ENCODE data around the gene NLRC5. TPM values are rescaled to one million over a fixed set of nuclear protein-coding genes. Genes with fewer than 3 reads are reported as not detected.
"Not testable (repeated sequence)": the region's sequence is repeated elsewhere in the genome, so short reads cannot be mapped to it uniquely, and the experiment has no call there.

The NLRC5 gene
- polyA plus RNA-seq, 1 donor: 5.5 TPM

DNA sequence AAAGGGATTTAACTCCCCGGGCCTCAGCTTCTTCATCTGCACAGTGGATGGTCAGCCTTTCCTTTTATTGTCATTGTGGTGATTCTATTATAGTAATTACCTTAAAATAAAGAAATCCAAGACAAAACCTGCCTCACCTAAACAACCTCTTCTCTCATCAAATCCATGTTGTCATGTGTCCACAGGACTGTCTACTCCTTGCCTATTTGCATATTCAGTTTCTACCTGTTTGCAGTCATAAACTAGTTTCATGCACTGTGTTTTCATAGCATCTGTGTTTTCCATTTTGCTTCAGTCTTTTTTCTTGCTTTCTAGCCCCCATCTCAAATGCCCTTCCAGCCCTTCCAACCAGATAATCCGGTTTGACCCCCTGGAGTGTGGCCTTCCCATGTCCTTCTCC, 58.7 kb downstream of the NLRC5 start:
- DNase-seq (ENCODE audit: low read depth): no peak

DNA sequence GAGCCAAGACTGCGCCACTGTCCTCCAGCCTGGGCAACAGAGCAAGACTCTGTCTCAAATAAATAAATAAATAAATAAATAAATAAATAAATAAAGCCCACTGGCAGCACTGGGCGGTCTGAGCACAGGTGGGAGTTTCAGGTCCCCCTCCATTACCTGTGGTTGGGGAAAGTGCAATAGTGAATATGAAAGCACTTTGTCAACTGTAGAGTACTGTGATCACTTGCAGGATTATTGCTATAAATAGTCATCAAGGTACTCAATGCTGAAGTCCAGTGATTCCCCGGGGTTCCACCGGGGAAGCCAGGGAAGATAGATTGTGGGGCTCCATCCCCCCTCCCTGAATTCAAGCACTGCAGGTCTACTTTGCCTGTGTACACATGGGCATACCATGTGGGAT, 60.3 kb downstream of the NLRC5 start:
- DNase-seq (ENCODE audit: low read depth): no peak

DNA sequence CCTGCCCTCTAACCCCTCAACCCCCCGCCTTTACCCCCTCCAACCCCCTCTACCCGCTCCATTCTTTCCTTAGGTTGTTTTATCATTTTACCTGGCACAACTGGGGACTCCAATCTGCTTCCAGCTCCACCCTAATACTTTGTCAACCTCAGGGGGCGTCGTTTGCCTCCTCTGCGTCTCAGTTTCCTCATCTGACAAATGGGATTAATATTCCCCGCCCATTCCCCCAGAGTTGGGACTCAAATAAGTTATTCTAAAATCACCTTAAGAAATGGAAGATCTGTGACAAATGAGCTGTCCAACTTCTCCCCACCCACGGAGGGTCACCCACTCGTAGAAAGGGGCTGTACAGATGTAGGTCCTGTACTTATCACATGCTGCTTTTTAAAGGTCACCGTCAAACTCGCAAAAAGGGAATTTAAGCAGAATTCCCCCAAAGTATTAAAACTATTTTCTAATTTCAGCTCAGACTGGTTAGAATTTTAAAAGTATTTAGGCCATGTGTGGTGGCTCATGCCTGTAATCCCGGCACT, 62.4 kb downstream of the NLRC5 start:
- no peak for DNase-seq (ENCODE audit: low read depth)

DNA sequence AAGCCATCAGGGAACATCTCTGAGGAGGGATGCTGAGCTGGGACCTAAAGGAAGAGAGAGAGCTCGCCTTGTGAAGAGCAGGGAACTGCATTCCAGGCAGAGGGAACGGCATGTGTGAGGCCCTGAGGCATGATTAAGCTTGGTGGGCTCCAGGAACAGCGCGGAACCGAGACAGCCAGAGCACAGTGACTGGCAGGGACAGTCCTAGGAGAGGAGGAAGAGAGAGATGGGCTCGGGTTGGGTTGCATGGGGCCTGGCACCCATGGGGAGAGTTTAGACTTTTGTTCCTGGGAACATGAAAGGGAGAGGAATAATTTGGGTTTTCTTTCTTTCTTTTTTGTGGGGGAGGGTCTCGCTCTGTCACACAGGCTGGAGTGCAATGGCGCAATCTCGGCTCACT, 63.8 kb downstream of the NLRC5 start:
- no peak for DNase-seq (ENCODE audit: low read depth)

DNA sequence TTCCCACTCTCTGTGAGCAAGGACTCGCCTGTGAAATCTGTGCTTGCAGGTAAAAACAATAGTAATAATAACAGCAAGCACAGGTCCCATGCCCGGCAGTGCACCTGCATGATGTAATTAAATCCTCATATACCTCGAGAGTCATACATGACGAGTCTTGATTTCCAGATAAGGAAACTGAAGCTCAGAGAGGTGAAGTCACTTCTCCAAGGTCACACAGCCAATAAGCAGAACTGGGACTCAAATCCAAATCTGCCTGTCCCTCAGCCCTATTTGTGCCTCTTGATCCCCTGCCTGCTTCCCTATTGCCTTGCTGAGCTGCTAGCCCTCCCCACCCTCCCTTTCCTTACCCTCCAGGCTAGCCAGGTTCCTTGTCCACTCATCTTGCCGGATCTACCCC, 65.0 kb downstream of the NLRC5 start:
- DNase-seq (ENCODE audit: low read depth): no peak

DNA sequence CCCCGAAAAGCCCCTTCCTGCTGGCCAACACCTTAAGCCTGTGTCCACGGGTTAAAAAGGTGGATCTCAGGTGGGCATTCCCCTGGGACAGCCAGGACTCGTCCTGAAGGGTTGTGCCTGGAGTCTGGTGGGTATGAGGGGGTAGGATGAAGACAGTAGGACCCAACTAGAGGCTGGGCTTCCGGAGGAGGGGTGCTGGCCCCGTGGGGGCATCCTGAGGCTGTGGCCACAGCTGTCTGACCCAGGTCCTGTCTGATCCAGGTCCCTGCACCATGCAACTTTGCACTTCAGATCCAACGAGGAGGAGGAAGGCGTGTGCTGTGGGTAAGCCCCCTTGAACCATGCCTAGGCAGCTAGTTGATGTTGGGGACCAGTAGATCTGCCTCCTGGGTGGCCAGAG, 65.4 kb downstream of the NLRC5 start:
- no peak for DNase-seq (ENCODE audit: low read depth)

DNA sequence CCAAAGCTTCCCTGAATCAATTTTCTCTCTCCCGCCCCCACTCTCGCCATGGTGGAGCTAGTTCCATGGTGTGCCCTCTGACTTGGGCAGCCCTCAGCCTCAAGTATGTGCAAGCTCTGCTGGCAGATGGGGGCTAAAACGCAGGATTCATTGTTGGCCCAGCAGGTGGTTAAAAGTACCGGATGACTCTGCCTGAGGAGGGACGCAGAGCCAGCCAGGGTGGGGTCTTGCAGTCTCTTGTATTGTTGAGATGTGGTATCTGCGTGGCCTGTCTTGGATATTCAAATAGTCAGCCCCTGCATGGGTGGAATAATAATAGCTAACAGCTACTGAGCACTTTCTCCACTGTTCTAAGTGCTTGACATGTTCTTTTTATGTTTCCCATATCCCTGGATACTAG, 66.3 kb downstream of the NLRC5 start:
- no peak for DNase-seq (ENCODE audit: low read depth)

DNA sequence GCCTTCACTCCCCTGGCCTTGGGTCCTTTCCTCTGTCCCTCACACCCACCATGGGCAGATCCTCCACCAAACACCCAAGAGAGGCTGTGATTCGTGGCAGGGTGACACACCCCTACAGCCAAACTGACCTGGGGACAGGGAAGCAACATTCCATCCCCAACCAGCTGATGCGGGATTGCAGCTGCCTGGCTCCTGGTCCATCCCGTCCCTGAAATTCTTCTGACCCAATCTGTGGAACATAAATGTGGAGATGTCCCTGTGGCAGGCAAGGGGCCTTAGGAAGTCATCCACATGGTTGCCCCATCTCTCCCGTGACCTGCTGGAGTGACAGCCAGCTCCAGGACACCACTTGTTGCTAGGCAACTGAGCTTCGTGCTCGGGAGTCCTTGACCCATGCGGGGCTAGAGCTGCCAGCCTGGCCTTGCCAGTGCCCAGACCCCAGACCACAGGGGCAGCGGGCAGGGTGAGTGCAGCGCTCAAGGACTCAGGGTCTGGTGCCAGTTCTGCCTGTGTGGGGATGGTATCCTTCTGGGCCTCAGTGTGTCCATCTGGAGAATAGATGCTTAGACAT, 69.0 kb downstream of the NLRC5 start:
- no peak for DNase-seq (ENCODE audit: low read depth)

DNA sequence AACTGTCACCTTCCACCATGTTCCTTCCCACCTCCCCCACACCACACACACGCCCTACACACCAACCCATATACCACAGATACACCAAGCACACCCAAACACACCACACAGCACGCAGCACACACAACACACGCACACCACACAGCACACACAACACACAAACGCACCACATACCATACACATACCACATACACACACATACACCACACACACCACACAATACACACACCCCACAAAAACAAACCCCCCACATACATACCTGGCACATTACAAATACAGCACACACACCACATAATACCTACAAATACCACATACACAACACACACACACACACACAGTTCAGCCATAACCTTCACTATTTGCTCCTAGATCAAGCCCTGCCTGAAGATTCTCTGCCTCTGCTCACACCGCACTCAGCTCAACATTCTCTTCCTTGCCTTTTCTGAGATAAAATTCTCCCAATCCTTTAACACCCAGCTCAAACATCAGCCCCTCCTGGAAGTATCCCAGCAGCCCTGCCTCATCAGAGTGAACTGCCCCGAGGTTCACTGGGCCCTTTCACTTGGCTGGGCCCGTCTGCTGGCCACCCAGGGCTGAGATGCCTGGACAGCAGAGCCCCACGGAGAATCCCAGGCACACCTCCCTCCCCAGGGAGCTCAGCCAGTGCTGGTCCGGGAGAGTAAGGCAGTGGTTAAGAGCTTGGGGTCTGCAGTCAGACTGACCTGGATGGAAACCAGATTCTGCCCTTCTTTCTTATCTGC, 71.1 kb downstream of the NLRC5 start:
- no peak for DNase-seq (ENCODE audit: low read depth)

DNA sequence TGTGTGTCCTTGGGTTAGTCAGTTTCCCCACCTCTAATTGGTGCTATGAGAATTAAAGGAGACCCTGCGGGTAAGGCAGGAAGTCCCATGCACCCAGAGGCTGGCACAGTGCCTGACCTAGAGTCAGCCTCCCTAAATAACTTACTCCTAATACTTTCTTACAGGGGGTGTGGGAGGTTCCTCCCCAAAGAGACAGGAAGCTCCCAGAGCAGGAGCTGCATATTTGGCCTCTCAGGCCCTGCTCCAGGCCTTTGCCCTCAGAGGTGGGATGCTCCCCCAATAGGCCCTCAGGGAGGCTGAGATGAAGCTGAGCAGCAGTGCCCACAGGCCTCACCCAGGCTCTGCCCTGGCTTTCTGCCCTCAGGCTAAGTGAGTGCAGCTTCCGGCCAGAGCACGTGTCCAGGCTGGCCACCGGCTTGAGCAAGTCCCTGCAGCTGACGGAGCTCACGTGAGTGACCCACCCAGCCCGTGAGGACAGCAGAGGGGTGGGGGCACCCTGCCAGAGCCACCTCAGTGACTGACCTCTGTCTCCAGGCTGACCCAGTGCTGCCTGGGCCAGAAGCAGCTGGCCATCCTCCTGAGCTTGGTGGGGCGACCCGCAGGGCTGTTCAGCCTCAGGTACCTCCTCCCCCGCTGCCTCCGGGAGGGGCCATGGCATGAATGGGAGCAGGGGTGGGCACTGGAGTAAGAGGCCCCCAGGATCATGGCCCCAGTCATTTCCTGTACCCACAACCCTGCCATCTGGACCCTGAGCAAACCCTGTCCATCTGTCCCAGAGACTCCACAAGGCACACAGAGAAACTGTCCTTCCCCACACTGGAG, 71.9 kb downstream of the NLRC5 start:
- DNase-seq (ENCODE audit: low read depth): no peak

DNA sequence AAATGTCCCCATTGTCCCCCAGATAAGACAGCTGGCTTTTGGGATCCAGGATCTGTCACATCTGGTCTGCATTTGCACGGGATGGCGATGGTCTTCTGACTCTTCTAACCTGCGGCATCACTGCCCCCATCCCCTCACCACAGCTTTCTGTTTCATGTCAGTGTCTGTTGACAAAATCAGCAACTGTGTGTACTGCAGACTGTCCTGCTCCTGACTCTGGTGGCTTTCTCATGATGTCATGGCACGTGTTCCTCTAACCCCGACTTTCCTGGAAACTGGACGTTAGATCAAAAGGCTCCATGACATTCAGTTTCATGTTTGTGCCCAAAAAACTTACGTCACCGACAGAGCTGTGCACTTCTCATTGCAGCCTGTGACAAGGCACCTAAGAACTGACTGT, 73.0 kb downstream of the NLRC5 start:
- DNase-seq (ENCODE audit: low read depth): peak; percentile 48

DNA sequence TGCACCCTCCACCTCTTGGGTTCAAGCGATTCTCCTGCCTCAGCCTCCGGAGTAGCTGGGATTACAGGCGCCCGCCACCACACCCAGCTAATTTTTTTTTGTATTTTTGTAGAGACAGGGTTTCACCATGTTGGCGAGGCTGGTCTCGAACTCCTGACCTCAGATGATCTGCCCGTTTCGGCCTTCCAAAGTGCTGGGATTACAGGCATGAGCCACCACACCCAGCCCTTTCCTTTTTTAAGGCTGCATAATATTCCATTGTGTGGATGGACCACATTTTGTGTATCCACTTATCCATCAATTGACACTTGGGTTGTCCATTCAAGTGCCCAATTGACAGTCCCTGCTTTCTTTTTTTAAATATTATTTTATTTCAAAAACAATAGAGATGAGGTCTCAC, 73.8 kb downstream of the NLRC5 start:
- DNase-seq (ENCODE audit: low read depth): not testable (repeated sequence)

DNA sequence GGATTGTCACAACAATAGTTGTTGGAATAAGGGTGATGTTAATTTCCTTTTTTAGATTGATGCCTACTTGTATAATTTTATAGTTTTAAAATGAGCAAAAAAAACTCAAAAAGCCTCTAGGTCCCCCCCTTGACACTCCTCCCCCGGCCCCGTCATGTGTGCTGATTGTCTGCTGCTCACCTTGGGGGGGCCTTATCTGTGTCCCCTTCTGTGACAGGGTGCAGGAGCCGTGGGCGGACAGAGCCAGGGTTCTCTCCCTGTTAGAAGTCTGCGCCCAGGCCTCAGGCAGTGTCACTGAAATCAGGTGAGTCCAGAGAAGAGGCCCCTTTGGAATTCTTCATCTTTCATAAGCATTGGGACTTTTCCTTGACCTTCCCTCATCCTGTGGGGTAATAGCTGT, 75.6 kb downstream of the NLRC5 start:
- DNase-seq (ENCODE audit: low read depth): no peak

DNA sequence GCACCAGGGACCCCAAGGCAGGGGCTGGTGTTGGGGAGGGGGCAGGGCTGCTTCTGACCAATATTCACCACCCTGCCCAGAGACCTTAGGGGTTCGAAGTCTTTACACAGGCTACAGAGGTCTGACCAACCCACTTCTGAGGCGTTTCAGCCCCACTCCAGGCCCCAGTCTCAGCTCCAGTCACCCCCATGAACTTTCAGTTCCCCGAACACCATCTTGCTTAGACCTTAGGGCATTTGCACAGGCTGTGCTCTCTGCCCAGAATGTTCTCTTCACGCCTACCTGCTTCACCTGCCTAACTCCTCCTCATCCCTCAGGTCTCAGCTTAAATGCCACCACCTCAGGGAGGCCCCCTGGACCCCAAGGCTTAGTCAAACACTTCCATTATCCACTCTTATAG, 77.3 kb downstream of the NLRC5 start:
- DNase-seq (ENCODE audit: low read depth): no peak

DNA sequence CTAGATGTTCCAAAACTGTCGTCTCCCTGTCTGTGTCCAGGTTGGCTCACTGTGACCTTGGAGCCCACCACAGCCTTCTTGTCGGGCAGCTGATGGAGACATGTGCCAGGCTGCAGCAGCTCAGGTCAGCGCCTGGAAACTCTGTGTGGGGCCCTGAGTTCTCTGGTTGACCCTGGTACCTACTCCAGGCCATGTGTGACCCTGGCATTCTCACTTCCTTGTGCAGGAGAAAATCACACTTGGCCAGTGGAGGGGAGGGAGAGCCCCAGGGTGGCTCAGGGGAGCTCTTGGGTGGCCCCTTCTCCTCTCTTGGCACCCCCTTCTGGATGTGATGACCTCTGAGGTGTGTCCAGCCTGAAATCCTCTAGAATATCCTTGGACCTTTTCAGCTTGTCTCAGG, 78.0 kb downstream of the NLRC5 start:
- no peak for DNase-seq (ENCODE audit: low read depth)

DNA sequence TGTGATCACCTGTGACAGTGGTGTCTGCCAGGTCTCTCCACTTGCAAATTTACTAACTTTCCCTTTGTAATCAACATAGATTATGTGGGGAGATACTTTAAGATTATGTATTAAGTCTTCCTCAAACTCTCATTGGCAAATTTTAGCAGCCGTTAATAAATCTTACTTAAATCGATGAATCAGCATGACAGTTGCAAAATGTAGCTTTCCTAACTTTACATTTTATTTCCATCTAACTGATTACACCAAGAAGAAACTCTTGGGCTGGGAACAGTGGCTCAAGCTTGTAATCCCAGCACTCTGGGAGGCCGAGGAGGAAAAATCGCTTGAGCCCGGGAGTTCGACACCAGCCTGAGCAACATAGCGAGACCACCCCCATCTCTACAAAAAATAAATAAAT, 79.7 kb downstream of the NLRC5 start:
- DNase-seq (ENCODE audit: low read depth): no peak

DNA sequence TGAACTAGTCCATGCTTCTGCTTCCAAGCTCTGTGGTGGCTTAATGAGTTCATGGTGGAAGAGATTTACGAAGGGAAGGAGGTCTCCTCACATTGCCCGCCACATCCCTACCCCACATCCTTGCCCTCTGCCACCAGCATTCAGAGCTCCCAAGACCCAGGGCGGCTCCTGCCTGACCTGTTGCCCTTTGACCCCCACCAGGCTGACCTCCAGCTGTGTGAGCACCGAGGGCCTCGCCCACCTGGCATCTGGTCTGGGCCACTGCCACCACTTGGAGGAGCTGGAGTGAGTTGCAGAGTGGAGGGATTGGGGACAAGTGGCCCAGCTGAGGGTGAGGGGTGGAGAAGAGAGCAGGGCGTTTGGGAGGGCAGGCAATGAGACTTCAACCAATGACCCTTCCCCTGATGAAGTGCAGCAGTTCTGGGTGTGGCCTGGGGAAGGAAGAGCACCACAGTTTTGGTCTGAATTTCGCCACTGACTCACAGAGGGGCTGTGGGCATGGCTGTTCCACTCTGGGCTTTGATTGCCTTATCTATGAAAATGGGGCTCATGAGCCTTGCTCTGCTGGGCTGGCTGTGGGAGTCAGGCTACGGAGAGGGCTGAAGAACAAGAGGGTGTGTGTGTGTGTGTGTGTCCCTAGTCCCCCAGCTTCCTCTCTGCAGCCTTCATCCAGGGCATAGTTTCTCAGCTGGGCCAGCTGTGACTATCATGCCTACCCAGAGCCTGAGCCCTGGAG, 80.4 kb downstream of the NLRC5 start:
- DNase-seq (ENCODE audit: low read depth): no peak

DNA sequence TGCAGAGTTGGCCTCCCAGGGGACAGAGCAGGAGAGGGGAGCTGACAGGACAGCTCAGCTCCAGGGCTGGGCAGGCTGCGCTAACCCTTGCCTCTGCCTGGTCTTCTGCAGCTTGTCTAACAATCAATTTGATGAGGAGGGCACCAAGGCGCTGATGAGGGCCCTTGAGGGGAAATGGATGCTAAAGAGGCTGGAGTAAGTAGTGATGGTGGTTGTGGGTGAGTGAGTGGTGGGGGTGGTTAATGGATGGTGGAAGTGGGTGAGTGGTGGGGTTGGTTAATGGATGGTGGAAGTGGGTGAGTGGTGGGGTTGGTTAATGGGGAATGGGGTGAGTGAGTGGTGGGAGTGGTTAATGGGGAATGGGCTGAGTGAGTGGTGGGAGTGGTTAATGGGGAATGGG, 81.1 kb downstream of the NLRC5 start:
- DNase-seq (ENCODE audit: low read depth): no peak

DNA sequence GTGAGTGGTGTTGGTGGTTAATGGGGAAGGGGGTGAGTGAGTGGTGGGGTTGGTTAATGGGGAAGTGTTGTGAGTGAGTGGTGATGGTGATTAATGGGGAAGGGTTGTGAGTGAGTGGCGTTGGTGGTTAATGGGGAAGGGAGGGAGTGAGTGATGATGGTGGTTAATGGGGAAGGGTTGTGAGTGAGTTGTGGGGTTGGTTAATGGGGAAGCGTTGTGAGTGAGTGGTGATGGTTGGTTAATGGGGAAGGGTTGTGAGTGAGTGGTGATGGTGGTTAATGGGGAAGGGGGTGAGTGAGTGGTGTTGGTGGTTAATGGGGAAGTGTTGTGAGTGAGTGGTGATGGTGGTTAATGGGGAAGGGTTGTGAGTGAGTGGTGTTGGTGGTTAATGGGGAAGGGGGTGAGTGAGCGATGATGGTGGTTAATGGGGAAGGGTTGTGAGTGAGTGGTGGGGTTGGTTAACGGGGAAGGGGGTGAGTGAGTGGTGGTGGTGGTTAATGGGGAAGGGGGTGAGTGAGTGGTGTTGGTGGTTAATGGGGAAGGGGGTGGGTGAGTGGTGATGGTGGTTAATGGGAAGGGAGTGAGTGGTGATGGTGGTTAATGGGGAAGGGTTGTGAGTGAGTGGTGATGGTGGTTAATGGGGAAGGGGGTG, 81.8 kb downstream of the NLRC5 start:
- not testable (repeated sequence) for DNase-seq (ENCODE audit: low read depth)

DNA sequence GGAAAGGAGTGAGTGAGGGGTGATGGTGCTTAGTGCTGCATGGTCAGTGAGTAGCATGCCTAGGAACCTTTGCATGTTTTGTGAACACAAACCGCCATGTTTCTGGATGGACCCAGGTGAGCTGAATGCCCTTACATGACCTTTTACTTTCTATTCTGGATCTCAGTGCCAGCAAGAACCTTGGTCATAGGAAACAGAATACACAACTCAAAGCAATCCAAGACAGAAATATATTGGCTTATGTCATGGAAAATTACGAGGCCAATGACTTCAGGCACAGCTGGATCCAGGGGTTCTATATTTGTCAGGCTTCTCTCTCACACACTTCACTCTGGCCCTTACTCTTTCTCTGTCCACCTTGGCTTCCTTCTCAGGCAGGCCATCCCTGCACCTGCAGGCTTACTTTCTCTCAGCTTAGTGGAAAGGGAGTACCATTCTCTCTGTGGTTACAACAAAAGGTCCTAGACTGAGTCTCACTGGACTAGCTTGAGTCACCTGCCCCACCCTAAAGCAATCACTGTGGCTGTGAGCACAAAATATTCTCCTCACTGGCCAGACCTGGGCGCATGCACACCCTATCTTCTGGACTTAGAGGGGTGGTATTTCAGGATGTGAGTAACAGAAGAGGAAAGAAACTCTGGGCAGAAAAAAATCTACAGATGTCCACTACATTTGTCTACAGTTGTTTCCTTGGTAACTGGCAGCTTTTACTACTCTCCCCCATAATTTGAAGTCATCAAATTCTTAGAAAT, 82.7 kb downstream of the NLRC5 start:
- peak; percentile 68 for DNase-seq (ENCODE audit: low read depth)
